ENCODE data around the gene AKR1E2. TPM values are rescaled to one million over a fixed set of nuclear protein-coding genes. Genes with fewer than 3 reads are reported as not detected.
A peak's percentile ranks its signal among the peaks of the same experiment; 100 is the strongest.

AKR1E2 gene
- total RNA-seq, 1 donor from 2014 or later = 4.9 TPM

DNA sequence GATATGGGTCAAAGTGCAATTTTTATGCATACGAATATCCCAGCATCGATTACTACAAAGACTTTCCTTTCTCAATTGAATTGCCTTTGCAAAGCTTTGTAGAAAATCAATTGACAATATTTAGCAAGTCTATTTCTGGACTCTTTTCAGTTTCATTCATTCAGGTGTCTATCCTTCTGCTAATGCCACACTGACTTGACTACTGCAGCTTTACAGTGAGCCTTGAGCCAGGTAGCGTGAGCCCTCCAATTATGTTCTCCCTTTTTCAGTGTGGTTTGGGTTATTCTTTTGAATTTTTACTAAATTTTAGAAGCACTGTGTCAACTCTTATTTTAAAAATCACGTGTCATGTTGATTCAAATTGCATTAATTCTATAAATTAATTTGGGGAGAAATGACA lies 19.5 kb upstream of the AKR1E2 start:
- DNase-seq (ENCODE audit: low spot score) = no peak
- Mint-ChIP-seq H3K27ac (ENCODE audit: unreplicated experiment) (no peak overlapping the region), H3K36me3 (ENCODE audit: low read depth) (no peaks in the 10 kb centered on the region), H3K4me1 (ENCODE audit: low read depth) (peaks cover 30% of the 10 kb centered on the region), H3K27me3 (ENCODE audit: low read depth) (no peaks in the 10 kb centered on the region), H3K9me3 (ENCODE audit: low read depth) (no peaks in the 10 kb centered on the region), H3K4me3 (ENCODE audit: unreplicated experiment) (no peak overlapping the region)
- TF ChIP-seq, protein P1, sequence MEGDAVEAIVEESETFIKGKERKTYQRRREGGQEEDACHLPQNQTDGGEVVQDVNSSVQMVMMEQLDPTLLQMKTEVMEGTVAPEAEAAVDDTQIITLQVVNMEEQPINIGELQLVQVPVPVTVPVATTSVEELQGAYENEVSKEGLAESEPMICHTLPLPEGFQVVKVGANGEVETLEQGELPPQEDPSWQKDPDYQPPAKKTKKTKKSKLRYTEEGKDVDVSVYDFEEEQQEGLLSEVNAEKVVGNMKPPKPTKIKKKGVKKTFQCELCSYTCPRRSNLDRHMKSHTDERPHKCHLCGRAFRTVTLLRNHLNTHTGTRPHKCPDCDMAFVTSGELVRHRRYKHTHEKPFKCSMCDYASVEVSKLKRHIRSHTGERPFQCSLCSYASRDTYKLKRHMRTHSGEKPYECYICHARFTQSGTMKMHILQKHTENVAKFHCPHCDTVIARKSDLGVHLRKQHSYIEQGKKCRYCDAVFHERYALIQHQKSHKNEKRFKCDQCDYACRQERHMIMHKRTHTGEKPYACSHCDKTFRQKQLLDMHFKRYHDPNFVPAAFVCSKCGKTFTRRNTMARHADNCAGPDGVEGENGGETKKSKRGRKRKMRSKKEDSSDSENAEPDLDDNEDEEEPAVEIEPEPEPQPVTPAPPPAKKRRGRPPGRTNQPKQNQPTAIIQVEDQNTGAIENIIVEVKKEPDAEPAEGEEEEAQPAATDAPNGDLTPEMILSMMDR (IDR thresholded peaks at IDR 0.05) = no peak

DNA sequence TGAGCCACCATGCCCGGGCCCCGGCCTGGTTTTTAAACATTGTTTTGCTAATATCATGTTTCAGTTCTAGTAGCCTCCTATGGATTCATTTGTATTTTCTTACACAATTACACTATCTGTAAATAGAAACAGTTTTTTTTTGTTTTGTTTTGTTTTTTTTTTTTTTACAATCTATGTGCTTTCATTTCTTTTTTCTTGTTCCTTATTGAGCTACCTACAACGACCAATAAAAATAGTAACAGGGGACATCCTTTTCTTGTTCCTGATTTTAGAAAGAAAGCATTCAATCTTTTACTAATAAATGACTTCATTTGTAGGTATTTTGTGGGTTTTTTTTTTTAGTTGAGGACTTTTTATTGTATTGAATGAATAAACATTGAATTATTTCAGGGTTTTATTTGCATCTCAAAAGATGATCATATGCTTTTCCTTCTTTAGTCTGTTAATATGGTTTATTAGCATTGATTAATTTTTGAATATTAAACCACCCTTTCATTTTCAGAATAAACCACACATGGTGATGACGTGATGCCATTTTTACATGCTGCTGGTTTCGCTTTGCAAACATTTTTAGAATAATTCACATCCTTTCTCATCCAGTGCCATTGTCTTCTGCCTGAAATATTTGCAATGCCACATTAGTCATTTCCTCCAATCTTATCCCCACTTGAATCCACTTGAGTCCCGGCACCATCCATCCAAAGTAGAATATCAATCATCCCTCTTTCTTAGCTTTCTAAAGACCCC lies 18.1 kb upstream of the AKR1E2 start:
- H3K36me3 Mint-ChIP-seq (ENCODE audit: low read depth) = no peaks in the 10 kb centered on the region
- no peak for DNase-seq (ENCODE audit: low spot score)
- H3K27ac Mint-ChIP-seq (ENCODE audit: unreplicated experiment) = peak overlapping the region; percentile 43
- TF ChIP-seq, protein P1 (IDR thresholded peaks at IDR 0.05) = no peak
- peaks cover 35% of the 10 kb centered on the region for H3K4me1 Mint-ChIP-seq (ENCODE audit: low read depth)
- H3K9me3 Mint-ChIP-seq (ENCODE audit: low read depth) = no peaks in the 10 kb centered on the region
- no peak overlapping the region for H3K4me3 Mint-ChIP-seq (ENCODE audit: unreplicated experiment)
- H3K27me3 Mint-ChIP-seq (ENCODE audit: low read depth) = no peaks in the 10 kb centered on the region

DNA sequence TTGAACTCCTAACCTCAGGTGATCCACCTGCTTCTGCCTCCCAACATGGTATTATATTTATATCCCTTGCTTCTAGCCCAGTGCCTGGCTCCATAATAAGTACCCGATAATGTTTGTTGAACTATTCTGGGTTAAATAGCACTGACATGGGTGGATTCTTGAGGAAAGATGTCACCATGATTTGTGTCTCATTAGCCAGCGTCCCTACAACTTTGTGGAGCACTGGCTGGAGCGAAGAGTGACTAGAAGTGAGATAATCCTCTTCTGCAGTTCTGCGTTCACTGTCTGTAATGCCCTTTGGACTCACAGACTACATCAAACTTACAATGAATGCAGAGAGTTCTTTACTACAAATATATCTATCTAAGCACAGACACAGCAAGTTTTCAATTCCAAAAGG lies 16.9 kb upstream of the AKR1E2 start:
- H3K27me3 Mint-ChIP-seq (ENCODE audit: low read depth) = no peaks in the 10 kb centered on the region
- TF ChIP-seq, protein P1 (IDR thresholded peaks at IDR 0.05) = no peak
- H3K36me3 Mint-ChIP-seq (ENCODE audit: low read depth) = no peaks in the 10 kb centered on the region
- no peak for DNase-seq (ENCODE audit: low spot score)
- no peak overlapping the region for H3K27ac Mint-ChIP-seq (ENCODE audit: unreplicated experiment)
- H3K4me1 Mint-ChIP-seq (ENCODE audit: low read depth) = peaks cover 31% of the 10 kb centered on the region
- no peak overlapping the region for H3K4me3 Mint-ChIP-seq (ENCODE audit: unreplicated experiment)
- H3K9me3 Mint-ChIP-seq (ENCODE audit: low read depth) = no peaks in the 10 kb centered on the region

DNA sequence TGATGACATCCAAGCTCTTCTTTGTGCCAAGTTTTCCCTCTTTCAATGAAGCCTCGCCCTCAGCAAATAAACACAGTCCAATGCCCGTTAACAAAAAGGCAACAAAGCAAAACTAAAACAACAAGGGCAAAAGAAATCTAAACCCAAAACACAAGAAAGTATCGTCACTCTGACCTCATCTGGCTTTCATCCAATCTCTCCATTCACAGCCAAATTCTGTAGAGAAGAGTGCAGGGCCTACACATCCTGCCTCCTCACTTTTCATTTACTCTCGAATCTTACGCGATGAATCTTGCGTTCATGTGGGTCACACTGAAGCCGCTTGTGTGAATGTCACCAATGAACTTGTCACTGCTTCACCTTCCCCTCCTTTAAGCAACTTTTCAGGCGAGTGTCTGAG lies 15.9 kb upstream of the AKR1E2 start:
- Mint-ChIP-seq H3K4me3 (ENCODE audit: unreplicated experiment) (no peak overlapping the region), H3K27me3 (ENCODE audit: low read depth) (no peaks in the 10 kb centered on the region), H3K27ac (ENCODE audit: unreplicated experiment) (no peak overlapping the region), H3K9me3 (ENCODE audit: low read depth) (no peaks in the 10 kb centered on the region), H3K36me3 (ENCODE audit: low read depth) (no peaks in the 10 kb centered on the region), H3K4me1 (ENCODE audit: low read depth) (peaks cover 22% of the 10 kb centered on the region)
- TF ChIP-seq, protein P1 (IDR thresholded peaks at IDR 0.05) = no peak
- no peak for DNase-seq (ENCODE audit: low spot score)

GRCh38 chr10:4812046-4812445 lies 14.0 kb upstream of the AKR1E2 start:
- Mint-ChIP-seq H3K9me3 (ENCODE audit: low read depth) (no peaks in the 10 kb centered on the region), H3K36me3 (ENCODE audit: low read depth) (no peaks in the 10 kb centered on the region), H3K4me3 (ENCODE audit: unreplicated experiment) (no peak overlapping the region), H3K4me1 (ENCODE audit: low read depth) (peaks cover 21% of the 10 kb centered on the region), H3K27me3 (ENCODE audit: low read depth) (no peaks in the 10 kb centered on the region), H3K27ac (ENCODE audit: unreplicated experiment) (no peak overlapping the region)
- no peak for DNase-seq (ENCODE audit: low spot score)
- TF ChIP-seq, protein P1 (IDR thresholded peaks at IDR 0.05) = no peak

All from chondrocyte (in vitro differentiated cells).